NCI-H748 (cell line): ENCODE results near the gene ZFP28.

Experiments
- DNase-seq: peaks from one replicate; lab custom pipeline; 2025; ENCODE audit not compliant: unreplicated experiment; lab: John Stamatoyannopoulos, UW

Gene ZFP28

GRCh38 chr19:56595548-56595899 lies 56.8 kb downstream of the ZFP28 start:
- no peak for DNase-seq

- DNase-seq: no peak
Observed at GRCh38 chr19:56596676-56597075, 57.9 kb downstream of the ZFP28 start.

GRCh38 chr19:56597696-56598095 lies 58.9 kb downstream of the ZFP28 start:
- no peak for DNase-seq

GRCh38 chr19:56601375-56601774 lies 62.6 kb downstream of the ZFP28 start:
- no peak for DNase-seq

- DNase-seq: no peak
Observed at GRCh38 chr19:56603829-56604228, 65.1 kb downstream of the ZFP28 start.
